ENCODE data around the gene TMTC1.
"Not testable (repeated sequence)": the region's sequence is repeated elsewhere in the genome, so short reads cannot be mapped to it uniquely, and the experiment has no call there.

Gene TMTC1

GRCh38 chr12:29582677-29583272, 201.0 kb downstream of the TMTC1 start:
- intact Hi-C loops (cut with DNase I) = no loop called here
- no peak for DNase-seq

GRCh38 chr12:29582146-29582545, 201.6 kb downstream of the TMTC1 start:
- intact Hi-C loops (cut with DNase I) = no loop called here
- no peak for DNase-seq

- intact Hi-C loops (cut with DNase I) = no loop called here
Observed at GRCh38 chr12:29581631-29582030, 202.1 kb downstream of the TMTC1 start.

DNA sequence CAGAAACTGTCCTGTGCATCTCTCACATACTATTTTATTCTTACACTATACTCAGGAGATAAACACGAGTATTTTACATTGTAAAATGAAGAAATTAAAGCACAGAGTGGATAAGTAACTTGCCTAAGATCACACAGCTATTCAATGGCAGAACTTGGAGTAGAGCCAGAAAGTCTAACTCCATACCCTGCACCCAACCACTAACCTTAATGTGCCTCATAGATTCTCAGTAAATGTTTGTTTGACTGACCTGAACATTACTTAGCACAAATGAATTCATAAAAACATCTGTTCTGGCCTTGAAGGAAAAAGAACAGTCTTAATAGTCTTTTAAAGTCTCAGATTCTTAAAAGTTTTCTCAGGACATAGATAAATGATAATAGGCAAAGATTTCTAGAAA, 202.8 kb downstream of the TMTC1 start:
- no peak for DNase-seq
- intact Hi-C loops (cut with DNase I) = no loop called here

More at GRCh38 chr12:29581631-29582030, 202.1 kb downstream of the TMTC1 start:
- no peak for DNase-seq

- intact Hi-C loops (cut with DNase I) = no loop called here
- no peak for DNase-seq
Observed at GRCh38 chr12:29578731-29579130, 205.0 kb downstream of the TMTC1 start.

DNA sequence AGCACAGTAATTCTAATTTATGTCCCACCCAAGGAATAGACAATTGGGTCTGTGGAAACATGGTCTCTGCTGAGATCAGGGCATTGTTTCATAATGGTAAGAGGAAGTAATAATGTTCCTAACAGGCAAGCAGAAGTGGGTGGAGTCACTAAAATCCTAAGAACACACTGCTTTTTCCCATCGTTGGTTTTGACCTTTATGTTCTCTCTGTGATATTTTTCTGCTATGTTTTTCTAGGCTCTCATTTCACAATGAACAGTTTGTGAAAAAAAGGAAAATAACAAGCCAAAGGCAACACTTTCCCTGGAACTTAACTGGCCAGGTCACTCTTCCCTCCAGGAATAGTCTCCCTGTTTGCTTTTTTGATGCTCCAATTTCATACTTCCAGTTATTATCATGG, 205.7 kb downstream of the TMTC1 start:
- no peak for DNase-seq
- intact Hi-C loops (cut with DNase I) = no loop called here

- intact Hi-C loops (cut with DNase I) = no loop called here
- DNase-seq = no peak
Observed at GRCh38 chr12:29574500-29574899, 209.2 kb downstream of the TMTC1 start.

- intact Hi-C loops (cut with DNase I) = no loop called here
- DNase-seq = no peak
Observed at GRCh38 chr12:29572938-29573337, 210.8 kb downstream of the TMTC1 start.

DNA sequence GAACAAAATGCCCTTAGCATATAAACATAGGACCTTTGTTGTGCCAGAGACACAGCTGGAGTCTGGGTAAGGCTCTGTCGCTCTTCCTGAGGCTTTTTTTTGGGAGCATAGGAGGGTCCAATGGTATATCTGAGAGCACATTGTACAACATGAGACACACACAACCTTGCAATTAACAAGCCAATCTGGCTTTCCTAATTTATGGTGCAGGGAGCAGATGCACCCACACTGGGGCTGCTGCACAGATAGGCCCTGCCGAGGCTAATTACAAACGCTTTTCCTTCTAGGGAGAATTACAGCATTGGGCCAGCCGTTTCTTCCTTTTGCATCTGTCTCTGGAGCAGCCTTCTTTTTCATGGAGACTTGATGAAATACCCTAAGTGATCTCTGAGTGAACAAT, 211.3 kb downstream of the TMTC1 start:
- intact Hi-C loops (cut with DNase I) = no loop called here
- DNase-seq = no peak

GRCh38 chr12:29569132-29569757, 214.5 kb downstream of the TMTC1 start:
- intact Hi-C loops (cut with DNase I) = no loop called here
- no peak for DNase-seq

- peak in 1 of 10 donors; percentile 49 for DNase-seq
- intact Hi-C loops (cut with DNase I) = no loop called here
Observed at GRCh38 chr12:29566441-29566840, 217.3 kb downstream of the TMTC1 start.

DNA sequence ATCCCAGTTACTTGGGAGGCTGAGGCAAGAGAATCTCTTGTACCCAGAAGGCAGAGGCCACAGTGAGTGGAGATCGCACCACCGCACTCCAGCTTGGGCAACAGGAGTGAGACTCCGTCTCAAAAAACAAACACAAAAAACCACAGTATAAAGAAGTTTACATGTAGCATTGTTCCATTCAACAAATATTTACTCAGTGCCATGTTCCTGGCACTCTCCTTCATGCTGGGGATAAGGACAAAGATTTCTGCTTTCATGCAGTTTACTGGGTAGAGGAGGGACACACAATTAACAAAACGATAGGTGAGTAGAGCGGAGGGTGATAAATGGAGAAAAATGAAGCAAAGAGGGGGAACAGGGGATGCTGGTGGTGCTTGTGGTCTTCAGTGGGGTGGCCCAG, 218.0 kb downstream of the TMTC1 start:
- intact Hi-C loops (cut with DNase I) = no loop called here
- DNase-seq = no peak

DNA sequence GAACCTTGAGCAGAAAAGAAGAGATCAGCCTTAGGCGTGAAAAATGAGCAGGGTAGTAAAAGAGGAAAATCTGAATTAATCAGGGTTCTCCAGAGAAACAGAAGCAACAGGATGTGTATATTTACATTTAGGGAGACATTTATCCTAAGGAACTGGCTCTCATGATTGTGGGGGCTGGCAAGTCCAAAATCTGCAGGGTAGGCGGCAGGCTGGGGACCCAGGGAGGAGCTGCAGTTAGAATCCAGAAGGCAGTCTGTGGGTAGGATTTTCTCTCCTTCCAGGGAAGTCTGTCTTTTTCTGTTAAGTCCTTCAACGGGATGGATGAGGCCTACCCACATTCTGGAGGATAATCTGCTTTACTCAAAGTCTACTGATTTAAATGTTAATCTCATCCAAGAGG, 218.8 kb downstream of the TMTC1 start:
- intact Hi-C loops (cut with DNase I) = no loop called here
- DNase-seq = peak in 2 of 10 donors; percentile 50 to 81

DNA sequence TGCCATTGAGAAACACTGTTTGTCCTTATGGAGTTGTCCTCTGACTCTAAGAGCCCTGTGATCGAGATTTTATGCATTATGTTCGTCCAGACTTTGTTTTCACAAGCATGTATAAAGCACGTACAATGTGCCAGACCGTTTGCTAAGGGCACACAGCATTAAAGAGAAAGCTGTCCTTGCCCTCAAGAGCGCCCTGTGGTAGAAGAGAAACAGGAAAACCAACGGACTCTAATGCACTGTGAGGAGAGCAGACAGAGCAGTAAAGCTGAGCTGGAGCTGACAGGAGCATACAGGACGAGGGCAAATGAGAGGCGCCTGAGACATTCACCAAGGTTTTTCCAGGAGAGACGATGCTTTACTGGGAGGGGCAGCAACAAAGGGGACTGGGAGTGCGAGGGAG, 220.1 kb downstream of the TMTC1 start:
- no peak for DNase-seq
- intact Hi-C loops (cut with DNase I) = no loop called here

DNA sequence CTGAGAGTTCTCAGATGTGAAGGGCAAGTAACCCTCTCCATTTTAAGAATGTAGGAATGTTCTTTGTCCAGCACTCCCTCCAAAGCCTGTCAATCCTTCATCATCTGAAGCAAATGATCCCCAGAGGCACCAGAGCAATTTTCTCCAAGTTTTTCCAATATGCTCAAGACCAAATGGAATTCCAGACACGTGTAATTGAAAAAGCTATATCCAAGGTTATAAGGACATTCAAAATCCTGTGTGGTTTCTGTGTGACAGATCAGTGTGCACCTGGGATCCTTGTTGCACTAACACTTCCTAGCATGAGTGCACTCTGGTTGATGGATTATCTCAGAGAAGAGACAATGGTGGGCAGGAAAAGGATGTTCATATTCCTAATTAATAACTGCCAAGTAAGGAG, 220.7 kb downstream of the TMTC1 start:
- intact Hi-C loops (cut with DNase I) = no loop called here
- DNase-seq = no peak

DNA sequence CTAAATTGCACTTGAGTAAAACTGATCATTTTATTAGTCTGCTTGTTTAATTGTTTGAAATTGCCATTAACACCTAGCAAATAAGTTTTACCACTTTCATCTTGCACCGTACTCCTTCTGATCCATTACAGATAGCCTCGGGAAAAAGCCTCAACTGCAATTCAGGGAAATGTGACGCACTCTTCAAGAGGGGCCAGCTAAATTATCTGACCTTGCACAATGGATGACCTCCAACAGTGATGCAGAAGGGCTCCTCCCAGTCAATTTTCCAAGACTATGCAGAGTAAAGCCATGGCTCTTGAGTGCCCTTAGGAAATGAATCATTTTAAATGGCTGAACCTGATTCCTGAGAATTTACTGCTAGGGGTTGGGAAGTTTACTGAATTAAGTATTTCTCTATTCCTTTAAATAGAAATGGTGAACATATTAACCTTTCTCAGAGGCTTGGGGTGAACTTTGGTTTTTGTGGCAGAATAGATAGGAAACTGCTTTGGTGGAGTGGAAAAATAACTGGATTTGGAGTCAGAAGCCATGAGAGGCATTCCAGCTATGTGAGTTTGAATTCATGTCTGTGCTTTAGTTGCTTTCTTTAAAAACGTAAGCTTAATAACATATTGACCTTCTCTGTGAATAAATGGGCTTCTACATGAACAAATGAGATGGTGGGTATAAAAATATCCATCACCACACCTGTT, 221.5 kb downstream of the TMTC1 start:
- intact Hi-C loops (cut with DNase I) = no loop called here
- DNase-seq = no peak

- no peak for DNase-seq
- intact Hi-C loops (cut with DNase I) = no loop called here
Observed at GRCh38 chr12:29561664-29562071, 222.1 kb downstream of the TMTC1 start.

DNA sequence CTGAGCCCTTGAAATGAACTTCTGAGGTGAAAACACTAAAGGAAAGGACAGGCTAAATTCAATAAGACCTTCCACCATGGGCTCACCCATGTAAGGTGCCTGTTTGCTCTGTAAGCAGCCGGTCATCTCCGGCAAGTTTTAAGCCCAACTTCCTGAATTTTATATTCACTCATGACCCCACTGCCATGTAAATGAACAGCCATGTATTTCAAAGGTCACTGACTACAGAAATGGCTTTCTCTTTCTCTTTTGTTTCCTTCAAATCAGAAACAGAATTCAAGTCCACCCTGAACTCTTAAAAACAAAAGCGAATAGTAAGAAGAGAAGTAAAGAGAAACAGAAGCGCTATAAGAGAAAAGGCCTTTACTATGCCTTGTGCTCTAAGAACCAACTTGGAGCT, 224.5 kb downstream of the TMTC1 start:
- no peak for DNase-seq
- intact Hi-C loops (cut with DNase I) = no loop called here

DNA sequence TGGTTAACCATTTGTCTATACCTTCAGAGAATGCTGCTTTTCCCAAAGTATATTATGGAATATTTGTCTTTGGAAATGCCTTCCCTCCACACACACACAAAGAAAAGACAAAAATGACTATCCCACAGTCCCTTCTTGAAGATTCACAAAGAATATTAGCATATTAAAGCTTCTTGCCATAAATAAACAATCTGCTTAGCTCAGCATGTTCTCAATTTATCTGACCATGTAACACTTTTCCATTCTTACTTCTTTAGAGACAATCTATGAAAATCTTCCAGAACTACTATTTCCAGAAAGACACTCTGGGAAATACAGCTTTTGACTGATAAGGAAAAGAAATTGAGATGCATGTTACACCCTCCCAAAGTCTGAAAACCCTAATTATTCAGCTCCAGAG, 227.4 kb downstream of the TMTC1 start:
- DNase-seq = no peak
- intact Hi-C loops (cut with DNase I) = no loop called here

DNA sequence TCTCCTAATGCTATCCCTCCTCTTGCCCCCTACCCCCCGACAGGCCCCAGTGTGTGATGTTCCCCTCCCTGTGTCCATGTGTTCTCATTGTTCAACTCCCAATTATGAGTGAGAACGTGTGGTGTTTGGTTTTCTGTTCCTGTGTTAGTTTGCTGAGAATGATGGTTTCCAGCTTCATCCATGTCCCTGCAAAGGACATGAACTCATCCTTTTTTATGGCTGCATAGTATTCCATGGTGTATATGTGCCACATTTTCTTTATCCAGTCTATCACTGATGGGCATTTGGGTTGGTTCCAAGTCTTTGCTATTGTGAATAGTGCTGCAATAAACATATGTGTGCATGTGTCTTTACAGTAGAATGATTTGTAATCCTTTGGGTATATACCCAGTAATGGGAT, 228.3 kb downstream of the TMTC1 start:
- intact Hi-C loops (cut with DNase I); DNase-seq: not testable (repeated sequence)

GRCh38 chr12:29552994-29553748, 230.6 kb downstream of the TMTC1 start:
- no peak for DNase-seq
- intact Hi-C loops (cut with DNase I) = loop anchor here (5.0 kb wide), 1 partner anchor 229 kb away; the partner anchor contains the start of gene TMTC1
